ENCODE data around the gene INTS11. TPM values are rescaled to one million over a fixed set of nuclear protein-coding genes. Genes with fewer than 3 reads are reported as not detected.

The INTS11 gene
- polyA plus RNA-seq, 1 experiment, result 52.8 TPM

- Histone ChIP-seq H3K27ac (ENCODE audit: low read depth, low read length) (no peak overlapping the region), H3K27me3 (ENCODE audit: control insufficient read depth, insufficient read depth, low read length) (no peaks in the 10 kb centered on the region), H3K4me3 (ENCODE audit: low read depth, low read length) (no peak overlapping the region), H3K9me3 (ENCODE audit: control insufficient read depth, insufficient read depth, low read length) (no peaks in the 10 kb centered on the region; the same call in 1 of the 2 replicates)
- TF ChIP-seq, protein P1, sequence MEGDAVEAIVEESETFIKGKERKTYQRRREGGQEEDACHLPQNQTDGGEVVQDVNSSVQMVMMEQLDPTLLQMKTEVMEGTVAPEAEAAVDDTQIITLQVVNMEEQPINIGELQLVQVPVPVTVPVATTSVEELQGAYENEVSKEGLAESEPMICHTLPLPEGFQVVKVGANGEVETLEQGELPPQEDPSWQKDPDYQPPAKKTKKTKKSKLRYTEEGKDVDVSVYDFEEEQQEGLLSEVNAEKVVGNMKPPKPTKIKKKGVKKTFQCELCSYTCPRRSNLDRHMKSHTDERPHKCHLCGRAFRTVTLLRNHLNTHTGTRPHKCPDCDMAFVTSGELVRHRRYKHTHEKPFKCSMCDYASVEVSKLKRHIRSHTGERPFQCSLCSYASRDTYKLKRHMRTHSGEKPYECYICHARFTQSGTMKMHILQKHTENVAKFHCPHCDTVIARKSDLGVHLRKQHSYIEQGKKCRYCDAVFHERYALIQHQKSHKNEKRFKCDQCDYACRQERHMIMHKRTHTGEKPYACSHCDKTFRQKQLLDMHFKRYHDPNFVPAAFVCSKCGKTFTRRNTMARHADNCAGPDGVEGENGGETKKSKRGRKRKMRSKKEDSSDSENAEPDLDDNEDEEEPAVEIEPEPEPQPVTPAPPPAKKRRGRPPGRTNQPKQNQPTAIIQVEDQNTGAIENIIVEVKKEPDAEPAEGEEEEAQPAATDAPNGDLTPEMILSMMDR (IDR thresholded peaks at IDR 0.05; ENCODE audit: low read depth, low read length), result no peak
- no peak for DNase-seq (ENCODE audit: low read depth, low spot score)
- ChIA-PET CTCF (interaction anchor here (2.1 kb wide), 1 partner anchor 8 kb away, joined by 5 read pairs; no protein-coding TSS in a partner anchor), POLR2A (interaction anchor here (0.7 kb wide), 1 partner anchor 31 kb away, joined by 3 read pairs; the partner anchor contains the start of gene AURKAIP1)
Measured at GRCh38 chr1:1343811-1344421, 19.5 kb upstream of the INTS11 start.

DNA sequence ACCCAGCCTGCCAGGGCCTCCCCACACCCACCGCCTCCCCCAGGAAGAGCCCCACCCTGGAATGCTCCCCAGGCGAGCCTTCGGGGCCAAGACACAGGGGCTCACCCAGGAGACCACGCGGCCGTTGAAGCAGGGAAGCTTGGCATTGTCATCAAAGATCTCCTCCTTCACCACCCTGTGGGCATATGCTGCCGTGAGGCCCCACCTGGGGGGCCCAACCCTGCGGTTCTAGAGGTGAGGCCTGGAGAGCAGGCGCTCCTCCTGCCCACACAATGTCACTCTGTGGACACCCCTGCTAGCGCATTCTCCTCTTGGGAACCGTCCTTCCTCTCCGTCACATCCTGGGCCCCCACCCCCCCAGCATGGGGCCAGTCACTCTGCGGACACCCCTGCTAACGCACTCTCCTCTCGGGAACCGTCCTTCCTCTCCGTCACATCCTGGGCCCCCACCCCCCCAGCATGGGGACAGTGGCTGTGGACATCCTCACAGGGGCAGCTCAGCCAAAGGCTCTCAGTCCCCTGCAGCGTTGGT lies 18.2 kb upstream of the INTS11 start:
- ChIA-PET POLR2A (no interaction called here), CTCF (no interaction called here)
- Histone ChIP-seq H3K9me3 (ENCODE audit: control insufficient read depth, insufficient read depth, low read length) (peaks cover 3% of the 10 kb centered on the region; the same call in 1 of the 2 replicates), H3K4me3 (ENCODE audit: low read depth, low read length) (no peak overlapping the region), H3K27ac (ENCODE audit: low read depth, low read length) (no peak overlapping the region), H3K27me3 (ENCODE audit: control insufficient read depth, insufficient read depth, low read length) (no peaks in the 10 kb centered on the region)
- TF ChIP-seq, protein P1 (IDR thresholded peaks at IDR 0.05; ENCODE audit: low read depth, low read length), result no peak
- no peak for DNase-seq (ENCODE audit: low read depth, low spot score)

GRCh38 chr1:1342061-1342562 lies 17.7 kb upstream of the INTS11 start:
- no peak for DNase-seq (ENCODE audit: low read depth, low spot score)
- Histone ChIP-seq H3K27me3 (ENCODE audit: control insufficient read depth, insufficient read depth, low read length) (no peaks in the 10 kb centered on the region), H3K9me3 (ENCODE audit: control insufficient read depth, insufficient read depth, low read length) (peaks cover 3% of the 10 kb centered on the region; the same call in 1 of the 2 replicates), H3K4me3 (ENCODE audit: low read depth, low read length) (no peak overlapping the region), H3K27ac (ENCODE audit: low read depth, low read length) (no peak overlapping the region)
- ChIA-PET CTCF (no interaction called here), POLR2A (no interaction called here)
- TF ChIP-seq, protein P1 (IDR thresholded peaks at IDR 0.05; ENCODE audit: low read depth, low read length), result no peak

GRCh38 chr1:1341549-1342021 lies 17.1 kb upstream of the INTS11 start:
- no peak overlapping the region for H3K4me3 ChIP-seq (ENCODE audit: low read depth, low read length)
- CTCF ChIA-PET, result no interaction called here
- TF ChIP-seq, protein P1 (IDR thresholded peaks at IDR 0.05; ENCODE audit: low read depth, low read length), result no peak

More at GRCh38 chr1:1341549-1342021, 17.1 kb upstream of the INTS11 start:
- peaks cover 3% of the 10 kb centered on the region; the same call in 1 of the 2 replicates for H3K9me3 ChIP-seq (ENCODE audit: control insufficient read depth, insufficient read depth, low read length)
- no peaks in the 10 kb centered on the region for H3K27me3 ChIP-seq (ENCODE audit: control insufficient read depth, insufficient read depth, low read length)
- no peak for DNase-seq (ENCODE audit: low read depth, low spot score)
- H3K27ac ChIP-seq (ENCODE audit: low read depth, low read length), result no peak overlapping the region
- POLR2A ChIA-PET, result no interaction called here
